ENCODE data around the gene CALN1. TPM values are rescaled to one million over a fixed set of nuclear protein-coding genes. Genes with fewer than 3 reads are reported as not detected.

The CALN1 gene
- polyA plus RNA-seq, 3 donors, result under 0.01 TPM; not detected in 2

- H4K20me1 ChIP-seq (ENCODE audit: insufficient read depth, low read length), result no peaks in the 10 kb centered on the region
- no peaks in the 10 kb centered on the region for H3K27me3 ChIP-seq (ENCODE audit: control insufficient read depth in 2 of 2, insufficient read depth in 2 of 2, low read length in 2 of 2)
- no peak for TF ChIP-seq CTCF (IDR thresholded peaks at IDR 0.05)
- peaks cover 0 to 8% of the 10 kb centered on the region in 2 donors for H3K9me3 ChIP-seq (replicated peaks in 1 of 2; ENCODE audit: control insufficient read depth in 1 of 2, insufficient read depth in 1 of 2, low read length in 2 of 2)
- H3K9ac ChIP-seq (ENCODE audit: insufficient read depth, low read length, poor library complexity, severe bottlenecking), result no peak overlapping the region
- H3K27ac ChIP-seq (ENCODE audit: low read depth in 1 of 2, low read length in 2 of 2), result no peak overlapping the region
- no peaks in the 10 kb centered on the region for H3K4me1 ChIP-seq (ENCODE audit: control insufficient read depth in 1 of 2, insufficient read depth in 2 of 2, low read length in 2 of 2)
- 99% methylated on average over 7 of the region's 8 CpGs for WGBS (ENCODE audit: insufficient coverage)
- Mint-ChIP-seq H3K4me3 (no peak overlapping the region), H3K27me3 (ENCODE audit: low read depth in 3 of 3) (peaks cover 0 to 2% (median 0%) of the 10 kb centered on the region in 3 donors), H3K27ac (no peak overlapping the region), H3K9me3 (peaks cover 0 to 13% (median 6%) of the 10 kb centered on the region in 7 donors), H3K36me3 (no peaks in the 10 kb centered on the region), H3K4me1 (no peaks in the 10 kb centered on the region)
- no peaks in the 10 kb centered on the region for H3K36me3 ChIP-seq (replicated peaks in 1 of 2; ENCODE audit: control insufficient read depth in 1 of 2, insufficient read depth in 2 of 2, low read length in 2 of 2)
- H3K4me2 ChIP-seq (replicated peaks; ENCODE audit: extremely low read depth, low read length, poor library complexity, severe bottlenecking), result no peak overlapping the region
- H2AFZ ChIP-seq (ENCODE audit: insufficient read depth, low read depth, low read length, poor library complexity, severe bottlenecking), result no peak overlapping the region
- intact Hi-C loops (cut with micrococcal nuclease), result no loop called here
- DNase-seq, result no peak
- no peak overlapping the region for H3K4me3 ChIP-seq (replicated peaks in 1 of 3; ENCODE audit: low read depth in 2 of 3, low read length in 3 of 3)
- H3K79me2 ChIP-seq (ENCODE audit: insufficient read depth, low read length), result no peaks in the 10 kb centered on the region
Observed at GRCh38 chr7:72416846-72417245, 4.7 kb upstream of the CALN1 start.

- Histone ChIP-seq H2AFZ (ENCODE audit: insufficient read depth, low read depth, low read length, poor library complexity, severe bottlenecking) (no peak overlapping the region), H3K79me2 (ENCODE audit: insufficient read depth, low read length) (no peaks in the 10 kb centered on the region), H3K4me3 (replicated peaks in 1 of 3; ENCODE audit: low read depth in 2 of 3, low read length in 3 of 3) (no peak overlapping the region), H3K27me3 (ENCODE audit: control insufficient read depth in 2 of 2, insufficient read depth in 2 of 2, low read length in 2 of 2) (no peaks in the 10 kb centered on the region), H3K27ac (ENCODE audit: low read depth in 1 of 2, low read length in 2 of 2) (no peak overlapping the region), H3K36me3 (replicated peaks in 1 of 2; ENCODE audit: control insufficient read depth in 1 of 2, insufficient read depth in 2 of 2, low read length in 2 of 2) (no peaks in the 10 kb centered on the region), H3K9me3 (replicated peaks in 1 of 2; ENCODE audit: control insufficient read depth in 1 of 2, insufficient read depth in 1 of 2, low read length in 2 of 2) (peaks cover 0 to 8% of the 10 kb centered on the region in 2 donors), H3K4me2 (replicated peaks; ENCODE audit: extremely low read depth, low read length, poor library complexity, severe bottlenecking) (no peak overlapping the region), H3K4me1 (ENCODE audit: control insufficient read depth in 1 of 2, insufficient read depth in 2 of 2, low read length in 2 of 2) (no peaks in the 10 kb centered on the region), H3K9ac (ENCODE audit: insufficient read depth, low read length, poor library complexity, severe bottlenecking) (no peak overlapping the region), H4K20me1 (ENCODE audit: insufficient read depth, low read length) (no peaks in the 10 kb centered on the region)
- WGBS (ENCODE audit: insufficient coverage), result 97% methylated on average over 11 of the region's 11 CpGs
- intact Hi-C loops (cut with micrococcal nuclease), result no loop called here
- no peaks in the 10 kb centered on the region for H3K36me3 Mint-ChIP-seq
- no peak for TF ChIP-seq CTCF (IDR thresholded peaks at IDR 0.05)
- H3K4me1 Mint-ChIP-seq, result no peaks in the 10 kb centered on the region
- no peak overlapping the region for H3K27ac Mint-ChIP-seq
- peaks cover 0 to 13% (median 6%) of the 10 kb centered on the region in 7 donors for H3K9me3 Mint-ChIP-seq
- H3K27me3 Mint-ChIP-seq (ENCODE audit: low read depth in 3 of 3), result peaks cover 0 to 2% (median 0%) of the 10 kb centered on the region in 3 donors
- DNase-seq, result no peak
- no peak overlapping the region for H3K4me3 Mint-ChIP-seq
Observed at GRCh38 chr7:72415586-72415985, 3.4 kb upstream of the CALN1 start.

Measured in CD14-positive monocyte (primary cell).